Astrocyte (in vitro differentiated cells and primary cell): Measurements from ENCODE around the gene HSD17B11. TPM values are rescaled to one million over a fixed set of nuclear protein-coding genes. Genes with fewer than 3 reads are reported as not detected.
"Not testable (repeated sequence)": the region's sequence is repeated elsewhere in the genome, so short reads cannot be mapped to it uniquely, and the experiment has no call there.

Experiments
- DNase-seq: peaks from one replicate; pipeline ENCODE4 v3.0.0-alpha.2; 2010; ENCODE audit warnings: low read depth
- FAIRE-seq: peaks from 2 replicates; lab custom pipeline; 2011; peaks lifted over from hg19 to GRCh38; lab: Jason Lieb, UNC
- H2AFZ ChIP-seq: 2 replicates; pipeline ENCODE4 v1.6.0; 2012; ENCODE audit warnings: low read depth, low read length, inconsistent platforms
- H3K27ac ChIP-seq: 2 replicates; pipeline ENCODE4 v1.5.1; 2011; ENCODE audit warnings: low read depth, low read length, inconsistent platforms
- H3K27me3 ChIP-seq: 2 replicates; pipeline ENCODE4 v1.6.0; 2011; ENCODE audit warnings: low read length, inconsistent platforms; ENCODE audit not compliant: insufficient read depth
- H3K36me3 ChIP-seq: 2 replicates; pipeline ENCODE4 v1.5.1; 2011; ENCODE audit warnings: low read length, inconsistent platforms; ENCODE audit not compliant: insufficient read depth
- H3K4me1 ChIP-seq: 2 replicates; pipeline ENCODE4 v1.5.1; 2011; ENCODE audit warnings: low read length, inconsistent platforms; ENCODE audit not compliant: insufficient read depth
- H3K4me2 ChIP-seq: 2 replicates; pipeline ENCODE4 v1.6.0; 2012; ENCODE audit warnings: low read length, inconsistent platforms
- H3K4me3 ChIP-seq: 2 replicates; pipeline ENCODE4 v1.5.1; 2011; ENCODE audit warnings: low read depth, mild to moderate bottlenecking, low read length, inconsistent platforms; ENCODE audit not compliant: insufficient read depth
- H3K79me2 ChIP-seq: 2 replicates; pipeline ENCODE4 v1.6.0; 2012; ENCODE audit warnings: mild to moderate bottlenecking, low read length, inconsistent platforms; ENCODE audit not compliant: insufficient read depth
- H3K9ac ChIP-seq: 2 replicates; pipeline ENCODE4 v1.6.0; 2012; ENCODE audit warnings: mild to moderate bottlenecking, low read length, inconsistent platforms
- H3K9me3 ChIP-seq: 2 replicates; pipeline ENCODE4 v1.5.1; 2012; ENCODE audit warnings: low read depth, mild to moderate bottlenecking, low read length, inconsistent platforms; ENCODE audit not compliant: insufficient read depth
- H4K20me1 ChIP-seq: 2 replicates; pipeline ENCODE4 v1.6.0; 2012; ENCODE audit warnings: low read length, inconsistent platforms; ENCODE audit not compliant: insufficient read depth
- H3K27ac Mint-ChIP-seq: one replicate; pipeline ENCODE4 v1.8.0; 2021; ENCODE audit warnings: mild to moderate bottlenecking, mixed read lengths; ENCODE audit not compliant: unreplicated experiment
- H3K27me3 Mint-ChIP-seq: one replicate; pipeline ENCODE4 v1.8.0; 2021; ENCODE audit warnings: low read depth, mixed read lengths; ENCODE audit not compliant: unreplicated experiment
- H3K36me3 Mint-ChIP-seq: one replicate; pipeline ENCODE4 v1.8.0; 2021; ENCODE audit warnings: low read depth, mixed read lengths; ENCODE audit not compliant: unreplicated experiment
- H3K4me1 Mint-ChIP-seq: one replicate; pipeline ENCODE4 v1.8.0; 2021; ENCODE audit warnings: low read depth, mixed read lengths; ENCODE audit not compliant: unreplicated experiment
- H3K4me3 Mint-ChIP-seq: one replicate; pipeline ENCODE4 v1.8.0; 2021; ENCODE audit warnings: mild to moderate bottlenecking, moderate library complexity, mixed read lengths; ENCODE audit not compliant: unreplicated experiment
- H3K9me3 Mint-ChIP-seq: one replicate; pipeline ENCODE4 v1.8.0; 2021; ENCODE audit warnings: mild to moderate bottlenecking, mixed read lengths; ENCODE audit not compliant: unreplicated experiment
- EZH2 ChIP-seq: IDR thresholded peaks from 2 replicates; pipeline ENCODE4 v1.6.1; 2012; ENCODE audit warnings: mild to moderate bottlenecking, low read length, inconsistent platforms; ENCODE audit not compliant: insufficient read depth
- total RNA-seq: library from RNA; stranded (reverse); gene quantifications from 2 replicates; pipeline ENCODE4 v1.2.1, GENCODE V29; 2021
- TF ChIP-seq, protein P1 (sequence below): IDR thresholded peaks from 2 replicates; pipeline ENCODE4 v1.5.1; 2011; ENCODE audit warnings: low read depth, mild to moderate bottlenecking, inconsistent platforms, low read length, moderate library complexity; ENCODE audit not compliant: insufficient read depth

HSD17B11 gene
- total RNA-seq, 1 donor from 2014 or later = 34.0 TPM

DNA sequence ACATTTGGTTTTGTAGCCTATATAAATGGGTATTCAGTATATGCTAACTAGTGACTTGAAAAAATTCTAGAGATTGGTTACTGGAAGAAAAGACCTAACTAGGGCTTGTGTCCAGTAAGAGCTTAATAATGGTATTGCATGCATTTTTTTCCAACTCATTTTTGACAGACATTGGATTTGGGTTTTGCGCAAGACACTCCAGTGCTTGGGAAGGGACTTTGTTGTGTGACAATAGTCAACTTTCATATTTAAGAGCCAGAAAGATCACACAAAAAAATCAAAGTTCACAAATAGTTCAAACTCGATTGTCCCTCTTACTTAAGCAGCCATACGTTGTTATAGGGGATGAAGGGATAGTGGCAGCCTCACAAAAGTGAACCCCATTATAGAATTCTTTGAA lies 1.2 kb upstream of the HSD17B11 start:
- Histone ChIP-seq H3K4me2 (no peak overlapping the region), H3K4me3 (no peak overlapping the region), H3K27me3 (no peaks in the 10 kb centered on the region), H3K9ac (no peak overlapping the region), H3K4me1 (peaks cover 2% of the 10 kb centered on the region), H3K79me2 (peaks cover 10% of the 10 kb centered on the region), H2AFZ (no peak overlapping the region), H4K20me1 (no peaks in the 10 kb centered on the region), H3K36me3 (no peaks in the 10 kb centered on the region), H3K27ac (no peak overlapping the region), H3K9me3 (no peaks in the 10 kb centered on the region)
- Mint-ChIP-seq H3K4me1 (peaks cover 14% of the 10 kb centered on the region), H3K27ac (no peak overlapping the region), H3K27me3 (no peaks in the 10 kb centered on the region), H3K4me3 (no peak overlapping the region), H3K9me3 (no peaks in the 10 kb centered on the region), H3K36me3 (peaks cover 2% of the 10 kb centered on the region)
- TF ChIP-seq, protein P1, sequence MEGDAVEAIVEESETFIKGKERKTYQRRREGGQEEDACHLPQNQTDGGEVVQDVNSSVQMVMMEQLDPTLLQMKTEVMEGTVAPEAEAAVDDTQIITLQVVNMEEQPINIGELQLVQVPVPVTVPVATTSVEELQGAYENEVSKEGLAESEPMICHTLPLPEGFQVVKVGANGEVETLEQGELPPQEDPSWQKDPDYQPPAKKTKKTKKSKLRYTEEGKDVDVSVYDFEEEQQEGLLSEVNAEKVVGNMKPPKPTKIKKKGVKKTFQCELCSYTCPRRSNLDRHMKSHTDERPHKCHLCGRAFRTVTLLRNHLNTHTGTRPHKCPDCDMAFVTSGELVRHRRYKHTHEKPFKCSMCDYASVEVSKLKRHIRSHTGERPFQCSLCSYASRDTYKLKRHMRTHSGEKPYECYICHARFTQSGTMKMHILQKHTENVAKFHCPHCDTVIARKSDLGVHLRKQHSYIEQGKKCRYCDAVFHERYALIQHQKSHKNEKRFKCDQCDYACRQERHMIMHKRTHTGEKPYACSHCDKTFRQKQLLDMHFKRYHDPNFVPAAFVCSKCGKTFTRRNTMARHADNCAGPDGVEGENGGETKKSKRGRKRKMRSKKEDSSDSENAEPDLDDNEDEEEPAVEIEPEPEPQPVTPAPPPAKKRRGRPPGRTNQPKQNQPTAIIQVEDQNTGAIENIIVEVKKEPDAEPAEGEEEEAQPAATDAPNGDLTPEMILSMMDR = no peak
- no peak for TF ChIP-seq EZH2
- no peak for DNase-seq
- no peak for FAIRE-seq

DNA sequence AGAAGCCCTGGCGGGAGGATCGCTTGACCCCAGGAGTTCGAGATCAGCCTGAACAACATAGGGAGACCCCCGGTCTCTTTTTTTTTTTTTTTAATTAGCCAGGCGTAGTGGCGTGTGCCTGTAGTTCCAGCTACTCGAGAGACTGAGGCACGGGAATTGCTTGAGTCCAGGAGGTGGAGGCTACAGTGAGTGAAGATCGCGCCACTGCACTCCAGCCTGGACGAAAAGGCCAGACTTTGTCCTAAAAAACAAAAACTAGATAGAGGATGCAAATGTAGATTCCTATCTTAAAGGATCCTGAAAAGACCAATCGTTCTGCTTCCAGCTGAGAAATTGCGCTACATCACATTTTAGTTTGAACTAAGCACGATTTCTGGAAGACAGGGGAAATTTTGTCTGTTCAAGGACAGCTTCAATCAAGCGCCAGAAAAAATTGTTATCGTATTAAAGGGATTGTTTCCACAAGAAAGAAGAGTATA lies 627 bp upstream of the HSD17B11 start:
- no peak for FAIRE-seq

DNA sequence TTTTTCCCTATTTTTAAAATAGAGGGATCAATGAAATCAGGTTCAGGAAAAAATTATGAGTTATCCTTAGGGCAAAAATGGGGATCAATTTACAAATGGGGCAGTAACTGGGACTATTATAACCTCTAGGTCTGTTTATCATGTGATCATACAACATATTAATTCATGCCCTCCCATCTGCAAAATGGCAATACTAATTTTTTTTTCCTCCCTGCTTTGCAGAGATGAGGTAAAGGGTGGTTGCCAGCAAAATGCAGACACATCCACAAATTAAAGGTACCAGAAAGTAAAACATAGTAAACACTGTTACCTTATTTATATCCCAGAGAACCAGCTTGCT lies 467 bp downstream of the HSD17B11 start:
- Histone ChIP-seq H3K4me3 (peak overlapping the region; percentile 82), H3K27me3 (no peaks in the 10 kb centered on the region), H3K36me3 (no peaks in the 10 kb centered on the region), H3K9ac (peak overlapping the region; percentile 89), H3K9me3 (no peaks in the 10 kb centered on the region), H3K79me2 (peaks cover 14% of the 10 kb centered on the region), H3K4me2 (peak overlapping the region; percentile 82), H3K27ac (peak overlapping the region; percentile 68), H3K4me1 (peaks cover 2% of the 10 kb centered on the region), H4K20me1 (no peaks in the 10 kb centered on the region), H2AFZ (peak overlapping the region; percentile 95)
- no peak for TF ChIP-seq EZH2
- TF ChIP-seq, protein P1 = no peak
- Mint-ChIP-seq H3K9me3 (no peaks in the 10 kb centered on the region), H3K36me3 (peaks cover 2% of the 10 kb centered on the region), H3K4me3 (peak overlapping the region; percentile 91), H3K4me1 (peaks cover 14% of the 10 kb centered on the region), H3K27me3 (no peaks in the 10 kb centered on the region), H3K27ac (peak overlapping the region; percentile 88)
- no peak for FAIRE-seq
- no peak for DNase-seq

More for the DNA sequence above, 627 bp upstream of the HSD17B11 start:
- H4K20me1 ChIP-seq = no peaks in the 10 kb centered on the region
- peak overlapping the region; percentile 95 for H2AFZ ChIP-seq
- H3K27ac ChIP-seq = peak overlapping the region; percentile 68
- peaks cover 2% of the 10 kb centered on the region for H3K4me1 ChIP-seq
- DNase-seq = no peak
- Mint-ChIP-seq H3K4me3 (peak overlapping the region; percentile 91), H3K27me3 (no peaks in the 10 kb centered on the region), H3K4me1 (peaks cover 14% of the 10 kb centered on the region), H3K27ac (peak overlapping the region; percentile 88), H3K9me3 (no peaks in the 10 kb centered on the region), H3K36me3 (peaks cover 2% of the 10 kb centered on the region)
- peak overlapping the region; percentile 89 for H3K9ac ChIP-seq
- peak overlapping the region; percentile 82 for H3K4me2 ChIP-seq
- peaks cover 14% of the 10 kb centered on the region for H3K79me2 ChIP-seq
- no peaks in the 10 kb centered on the region for H3K36me3 ChIP-seq
- no peaks in the 10 kb centered on the region for H3K27me3 ChIP-seq
- TF ChIP-seq, protein P1 = no peak
- H3K9me3 ChIP-seq = no peaks in the 10 kb centered on the region
- peak overlapping the region; percentile 82 for H3K4me3 ChIP-seq

DNA sequence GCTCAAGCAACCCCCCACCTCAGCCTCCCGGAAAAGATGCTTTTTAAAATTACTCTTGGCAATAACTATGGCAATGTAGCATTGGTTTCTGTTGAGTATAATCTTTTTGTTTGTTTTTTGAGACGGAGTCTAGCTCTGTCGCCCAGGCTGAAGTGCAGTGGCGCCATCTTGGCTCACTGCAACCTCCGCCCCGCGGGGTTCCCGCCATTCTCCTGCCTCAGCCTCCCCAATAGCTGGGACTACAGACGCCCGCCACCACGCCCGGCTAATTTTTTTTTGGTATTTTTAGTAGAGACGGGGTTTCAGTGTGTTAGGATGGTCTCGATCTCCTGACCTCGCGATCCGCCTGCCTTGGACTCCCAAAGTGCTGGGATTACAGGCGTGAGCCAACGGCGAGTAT lies 933 bp downstream of the HSD17B11 start:
- not testable (repeated sequence) for H3K27me3 Mint-ChIP-seq, H3K36me3 ChIP-seq, H3K4me1 ChIP-seq, DNase-seq, H3K9ac ChIP-seq, H3K27me3 ChIP-seq, H3K27ac ChIP-seq, H3K9me3 ChIP-seq, H3K36me3 Mint-ChIP-seq, FAIRE-seq, H2AFZ ChIP-seq, H4K20me1 ChIP-seq, H3K9me3 Mint-ChIP-seq
- Histone ChIP-seq H3K79me2 (peaks cover 14% of the 10 kb centered on the region), H3K4me3 (peak overlapping the region; percentile 82), H3K4me2 (peak overlapping the region; percentile 82)
- Mint-ChIP-seq H3K4me1 (peaks cover 14% of the 10 kb centered on the region), H3K4me3 (peak overlapping the region; percentile 91), H3K27ac (peak overlapping the region; percentile 26)
